SK-N-SH (cell line): ENCODE results near the gene NUS1.

Source experiments
- EP300 ChIP-seq, 2 experiments: IDR thresholded peaks; 2 replicates each; pipeline versions ENCODE4 v1.4.0 to v1.6.1; 2012; ENCODE audit warnings: borderline replicate concordance in 1 of 2, low read depth in 1 of 2, low read length in 1 of 2
- EZH2phosphoT487 ChIP-seq: fragments of 200-600 bp; sonication (generic); IDR thresholded peaks from 2 replicates; pipeline ENCODE4 v1.6.1; 2017; ENCODE audit warnings: low read depth, mixed run types, mild to moderate bottlenecking, antibody characterized with exemption, moderate library complexity, borderline replicate concordance
- GABPA ChIP-seq: IDR thresholded peaks from 2 replicates; pipeline ENCODE4 v1.4.0; 2012; ENCODE audit warnings: low read depth, mild to moderate bottlenecking
- GATA2 ChIP-seq: sonication (generic); formaldehyde crosslinking; IDR thresholded peaks from 2 replicates; pipeline ENCODE4 v1.5.0; 2020; ENCODE audit warnings: mild to moderate bottlenecking, missing genetic modification reagents
- NFIC ChIP-seq: IDR thresholded peaks from 2 replicates; pipeline ENCODE4 v1.4.0; 2012; ENCODE audit warnings: borderline replicate concordance
- POLR2AphosphoS5 ChIP-seq: IDR thresholded peaks from 2 replicates; pipeline ENCODE4 v1.6.1; 2012; ENCODE audit warnings: low read depth, low read length
- RFX5 ChIP-seq: IDR thresholded peaks from 2 replicates; pipeline ENCODE4 v1.6.1; 2012; ENCODE audit warnings: mild to moderate bottlenecking, improper control_type of control experiment, low read length
- RXRA ChIP-seq: IDR thresholded peaks from 2 replicates; pipeline ENCODE4 v1.4.0; 2012; ENCODE audit warnings: low read depth, mild to moderate bottlenecking, borderline replicate concordance
- SMC3 ChIP-seq: IDR thresholded peaks from 2 replicates; pipeline ENCODE4 v1.6.1; 2012; ENCODE audit warnings: low read depth, low read length, improper control_type of control experiment
- TF ChIP-seq, protein P1 (sequence below): IDR thresholded peaks from 2 replicates; pipeline ENCODE4 v1.6.1; 2012; ENCODE audit warnings: mild to moderate bottlenecking, low read depth, low read length, moderate library complexity
- TF ChIP-seq, protein P2 (sequence below): fragments of 200-600 bp; sonication (generic); IDR thresholded peaks from 2 replicates; pipeline ENCODE4 v1.6.1; 2017; ENCODE audit warnings: antibody characterized with exemption, mild to moderate bottlenecking, moderate library complexity
- TF ChIP-seq, protein P3 (sequence below): IDR thresholded peaks from 2 replicates; pipeline ENCODE4 v1.4.0; 2012; ENCODE audit warnings: low read depth, borderline replicate concordance
- TF ChIP-seq, protein P4 (sequence below): fragments of 150-350 bp; IDR thresholded peaks from 2 replicates; pipeline ENCODE4 v1.6.1; 2017; ENCODE audit warnings: antibody characterized with exemption, low read length, low read depth, borderline replicate concordance

DNA sequence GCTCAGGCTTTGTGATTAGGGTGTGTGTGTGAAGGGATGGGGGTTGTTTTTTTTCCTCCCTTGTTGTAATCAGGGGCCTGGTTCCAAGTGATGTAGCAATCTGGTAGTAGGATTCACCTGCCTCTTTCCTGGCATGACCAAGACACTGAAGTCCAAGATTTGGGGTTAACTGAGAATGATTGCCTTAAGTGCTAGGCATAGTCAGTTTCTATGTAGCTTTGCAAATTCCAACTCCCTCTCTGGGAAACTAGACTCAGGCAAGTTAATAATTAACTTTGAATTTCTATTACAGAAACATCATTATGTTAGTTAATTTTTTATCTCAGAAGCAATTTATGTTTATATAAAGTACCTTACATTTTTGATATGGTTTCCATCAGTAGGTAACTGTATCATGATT lies 43.6 kb downstream of the NUS1 start:
- TF ChIP-seq, protein P1, sequence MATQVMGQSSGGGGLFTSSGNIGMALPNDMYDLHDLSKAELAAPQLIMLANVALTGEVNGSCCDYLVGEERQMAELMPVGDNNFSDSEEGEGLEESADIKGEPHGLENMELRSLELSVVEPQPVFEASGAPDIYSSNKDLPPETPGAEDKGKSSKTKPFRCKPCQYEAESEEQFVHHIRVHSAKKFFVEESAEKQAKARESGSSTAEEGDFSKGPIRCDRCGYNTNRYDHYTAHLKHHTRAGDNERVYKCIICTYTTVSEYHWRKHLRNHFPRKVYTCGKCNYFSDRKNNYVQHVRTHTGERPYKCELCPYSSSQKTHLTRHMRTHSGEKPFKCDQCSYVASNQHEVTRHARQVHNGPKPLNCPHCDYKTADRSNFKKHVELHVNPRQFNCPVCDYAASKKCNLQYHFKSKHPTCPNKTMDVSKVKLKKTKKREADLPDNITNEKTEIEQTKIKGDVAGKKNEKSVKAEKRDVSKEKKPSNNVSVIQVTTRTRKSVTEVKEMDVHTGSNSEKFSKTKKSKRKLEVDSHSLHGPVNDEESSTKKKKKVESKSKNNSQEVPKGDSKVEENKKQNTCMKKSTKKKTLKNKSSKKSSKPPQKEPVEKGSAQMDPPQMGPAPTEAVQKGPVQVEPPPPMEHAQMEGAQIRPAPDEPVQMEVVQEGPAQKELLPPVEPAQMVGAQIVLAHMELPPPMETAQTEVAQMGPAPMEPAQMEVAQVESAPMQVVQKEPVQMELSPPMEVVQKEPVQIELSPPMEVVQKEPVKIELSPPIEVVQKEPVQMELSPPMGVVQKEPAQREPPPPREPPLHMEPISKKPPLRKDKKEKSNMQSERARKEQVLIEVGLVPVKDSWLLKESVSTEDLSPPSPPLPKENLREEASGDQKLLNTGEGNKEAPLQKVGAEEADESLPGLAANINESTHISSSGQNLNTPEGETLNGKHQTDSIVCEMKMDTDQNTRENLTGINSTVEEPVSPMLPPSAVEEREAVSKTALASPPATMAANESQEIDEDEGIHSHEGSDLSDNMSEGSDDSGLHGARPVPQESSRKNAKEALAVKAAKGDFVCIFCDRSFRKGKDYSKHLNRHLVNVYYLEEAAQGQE: no peak
- TF ChIP-seq, protein P2, sequence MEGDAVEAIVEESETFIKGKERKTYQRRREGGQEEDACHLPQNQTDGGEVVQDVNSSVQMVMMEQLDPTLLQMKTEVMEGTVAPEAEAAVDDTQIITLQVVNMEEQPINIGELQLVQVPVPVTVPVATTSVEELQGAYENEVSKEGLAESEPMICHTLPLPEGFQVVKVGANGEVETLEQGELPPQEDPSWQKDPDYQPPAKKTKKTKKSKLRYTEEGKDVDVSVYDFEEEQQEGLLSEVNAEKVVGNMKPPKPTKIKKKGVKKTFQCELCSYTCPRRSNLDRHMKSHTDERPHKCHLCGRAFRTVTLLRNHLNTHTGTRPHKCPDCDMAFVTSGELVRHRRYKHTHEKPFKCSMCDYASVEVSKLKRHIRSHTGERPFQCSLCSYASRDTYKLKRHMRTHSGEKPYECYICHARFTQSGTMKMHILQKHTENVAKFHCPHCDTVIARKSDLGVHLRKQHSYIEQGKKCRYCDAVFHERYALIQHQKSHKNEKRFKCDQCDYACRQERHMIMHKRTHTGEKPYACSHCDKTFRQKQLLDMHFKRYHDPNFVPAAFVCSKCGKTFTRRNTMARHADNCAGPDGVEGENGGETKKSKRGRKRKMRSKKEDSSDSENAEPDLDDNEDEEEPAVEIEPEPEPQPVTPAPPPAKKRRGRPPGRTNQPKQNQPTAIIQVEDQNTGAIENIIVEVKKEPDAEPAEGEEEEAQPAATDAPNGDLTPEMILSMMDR: no peak
- TF ChIP-seq RXRA (no peak), GABPA (no peak), NFIC (no peak), GATA2 (CRISPR knock-in tag) (no peak), POLR2AphosphoS5 (no peak), EZH2phosphoT487 (no peak), EP300 (IDR thresholded peaks at IDR 0.05; ENCODE audit: borderline replicate concordance in 1 of 2, low read depth in 1 of 2, low read length in 1 of 2) (no peak), RFX5 (no peak), SMC3 (no peak)
- TF ChIP-seq, protein P3, sequence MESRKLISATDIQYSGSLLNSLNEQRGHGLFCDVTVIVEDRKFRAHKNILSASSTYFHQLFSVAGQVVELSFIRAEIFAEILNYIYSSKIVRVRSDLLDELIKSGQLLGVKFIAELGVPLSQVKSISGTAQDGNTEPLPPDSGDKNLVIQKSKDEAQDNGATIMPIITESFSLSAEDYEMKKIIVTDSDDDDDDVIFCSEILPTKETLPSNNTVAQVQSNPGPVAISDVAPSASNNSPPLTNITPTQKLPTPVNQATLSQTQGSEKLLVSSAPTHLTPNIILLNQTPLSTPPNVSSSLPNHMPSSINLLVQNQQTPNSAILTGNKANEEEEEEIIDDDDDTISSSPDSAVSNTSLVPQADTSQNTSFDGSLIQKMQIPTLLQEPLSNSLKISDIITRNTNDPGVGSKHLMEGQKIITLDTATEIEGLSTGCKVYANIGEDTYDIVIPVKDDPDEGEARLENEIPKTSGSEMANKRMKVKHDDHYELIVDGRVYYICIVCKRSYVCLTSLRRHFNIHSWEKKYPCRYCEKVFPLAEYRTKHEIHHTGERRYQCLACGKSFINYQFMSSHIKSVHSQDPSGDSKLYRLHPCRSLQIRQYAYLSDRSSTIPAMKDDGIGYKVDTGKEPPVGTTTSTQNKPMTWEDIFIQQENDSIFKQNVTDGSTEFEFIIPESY: no peak
- TF ChIP-seq, protein P4, sequence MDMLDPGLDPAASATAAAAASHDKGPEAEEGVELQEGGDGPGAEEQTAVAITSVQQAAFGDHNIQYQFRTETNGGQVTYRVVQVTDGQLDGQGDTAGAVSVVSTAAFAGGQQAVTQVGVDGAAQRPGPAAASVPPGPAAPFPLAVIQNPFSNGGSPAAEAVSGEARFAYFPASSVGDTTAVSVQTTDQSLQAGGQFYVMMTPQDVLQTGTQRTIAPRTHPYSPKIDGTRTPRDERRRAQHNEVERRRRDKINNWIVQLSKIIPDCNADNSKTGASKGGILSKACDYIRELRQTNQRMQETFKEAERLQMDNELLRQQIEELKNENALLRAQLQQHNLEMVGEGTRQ: no peak
